HepG2 (cell line): ENCODE data around the gene EHD1. TPM values are rescaled to one million over a fixed set of nuclear protein-coding genes. Genes with fewer than 3 reads are reported as not detected.

Experiments
- ATAC-seq: fragments of 200-7000 bp; cut with Tn5 transposase; 3 replicates; pipeline ENCODE4 v1.9.1; 2020; ENCODE audit warnings: mild to moderate bottlenecking, moderate library complexity
- BruUV-seq: library from RNA; stranded (reverse); fragments of 400-500 nt; replicated peaks from 2 replicates; lab custom pipeline; 2021; lab: Mats Ljungman, UMichigan
- CTCF ChIA-PET: fragments of 300-600 bp; formaldehyde crosslinking; extraction: SDS; loops from one replicate; lab custom pipeline; 2021; ENCODE audit warnings: low total read pairs, inconsistent platforms, low intra/inter-chr PET ratio; lab: Yijun Ruan, JAX
- POLR2A ChIA-PET: fragments of 350-600 bp; sonication (Branson Sonifier 250); formaldehyde crosslinking; loops from one replicate; lab custom pipeline; 2020; ENCODE audit warnings: antibody characterized with exemption, inconsistent platforms; lab: Yijun Ruan, JAX
- DNase-seq: peaks from one replicate; pipeline ENCODE4 v3.0.0-alpha.2; 2015; ENCODE audit warnings: low spot score
- FAIRE-seq: peaks from 3 replicates; lab custom pipeline; 2011; peaks lifted over from hg19 to GRCh38; lab: Jason Lieb, UNC
- H2AFZ ChIP-seq: one replicate; pipeline ENCODE4 v1.6.1; 2011; ENCODE audit warnings: low read length, inconsistent platforms
- H3K27ac ChIP-seq: fragments of 300-600 bp; 3 replicates; pipeline ENCODE4 v1.8.0; 2011; ENCODE audit warnings: mixed run types, mild to moderate bottlenecking, mixed read lengths, low read length, inconsistent platforms; ENCODE audit not compliant: insufficient read depth; ENCODE audit errors: extremely low read length
- H3K27me3 ChIP-seq, 2 experiments: fragments of 200-600 bp in 1 of 2; 2 replicates in 1 of 2; 3 replicates in 1 of 2; pipeline versions ENCODE4 v1.6.0 to v1.8.0; 2011; ENCODE audit warnings: low read length in 2 of 2, mild to moderate bottlenecking in 2 of 2, moderate library complexity in 2 of 2, inconsistent platforms in 1 of 2; ENCODE audit not compliant: insufficient read depth in 2 of 2, control insufficient read depth in 1 of 2
- H3K36me3 ChIP-seq, 2 experiments: fragments of 200-600 bp in 1 of 2; replicated peaks in 1 of 2; 2 replicates in 1 of 2; 3 replicates in 1 of 2; pipeline versions ENCODE4 v1.5.1 to v1.8.0; 2011; ENCODE audit warnings: low read length in 2 of 2, inconsistent platforms in 1 of 2; ENCODE audit not compliant: insufficient read depth in 2 of 2, control insufficient read depth in 1 of 2
- H3K4me1 ChIP-seq: 2 replicates; pipeline ENCODE4 v1.5.1; 2012; ENCODE audit warnings: low read length, inconsistent platforms; ENCODE audit not compliant: insufficient read depth
- H3K4me2 ChIP-seq: 2 replicates; pipeline ENCODE4 v1.6.0; 2011; ENCODE audit warnings: low read depth, low read length, inconsistent platforms
- H3K4me3 ChIP-seq, 3 experiments: fragments of 200-600 bp in 1 of 3; sonication (generic), shearing (Covaris generic) in 1 of 3; replicated peaks in 1 of 3; 2 replicates each; pipeline ENCODE4 v1.5.1; 2011 to 2016; ENCODE audit warnings: low read length in 3 of 3, inconsistent platforms in 2 of 3, low read depth in 2 of 3, mild to moderate bottlenecking in 2 of 3, control low read depth in 1 of 3, mixed read lengths in 1 of 3; ENCODE audit not compliant: insufficient read depth in 1 of 3
- H3K79me2 ChIP-seq: one replicate; pipeline ENCODE4 v1.6.1; 2011; ENCODE audit warnings: low read length, inconsistent platforms; ENCODE audit not compliant: insufficient read depth
- H3K9ac ChIP-seq: 2 replicates; pipeline ENCODE4 v1.6.0; 2011; ENCODE audit warnings: mild to moderate bottlenecking, low read depth, low read length, inconsistent platforms; ENCODE audit not compliant: insufficient read depth
- H3K9me3 ChIP-seq: 2 replicates; pipeline ENCODE4 v1.5.1; 2012; ENCODE audit warnings: mild to moderate bottlenecking, low read length
- H4K20me1 ChIP-seq: 2 replicates; pipeline ENCODE4 v1.6.0; 2011; ENCODE audit warnings: inconsistent platforms, mild to moderate bottlenecking, low read length, moderate library complexity; ENCODE audit not compliant: insufficient read depth
- CEBPG ChIP-seq: IDR thresholded peaks from 2 replicates; pipeline ENCODE4 v1.6.1; 2016
- CTCF ChIP-seq: sonication (generic); formaldehyde crosslinking; IDR thresholded peaks from 2 replicates; pipeline ENCODE4 v1.5.0; 2020; ENCODE audit warnings: mild to moderate bottlenecking, missing genetic modification reagents, moderate library complexity
- ELF3 ChIP-seq: IDR thresholded peaks from 2 replicates; pipeline ENCODE4 v1.6.1; 2016; ENCODE audit warnings: missing genetic modification reagents, missing compliant biosample characterization
- GATAD2A ChIP-seq: IDR thresholded peaks from 2 replicates; pipeline ENCODE4 v1.6.1; 2016
- HOXA3 ChIP-seq: sonication (generic); formaldehyde crosslinking; IDR thresholded peaks from 2 replicates; pipeline ENCODE4 v1.5.0; 2020; ENCODE audit warnings: missing genetic modification reagents
- MIER3 ChIP-seq: IDR thresholded peaks from 2 replicates; pipeline ENCODE4 v1.6.1; 2016; ENCODE audit warnings: missing compliant biosample characterization, borderline replicate concordance
- MYC ChIP-seq: sonication (generic); formaldehyde crosslinking; IDR thresholded peaks from 2 replicates; pipeline ENCODE4 v1.9.0; 2021; ENCODE audit warnings: missing genetic modification reagents, borderline replicate concordance
- PRPF4 ChIP-seq: fragments of 200-400 bp; formaldehyde crosslinking; IDR thresholded peaks from 2 replicates; pipeline ENCODE4 v1.6.1; 2016; ENCODE audit warnings: low read length, low read depth; ENCODE audit not compliant: poor library complexity, severe bottlenecking
- SRY ChIP-seq: sonication (generic); formaldehyde crosslinking; IDR thresholded peaks from 2 replicates; pipeline ENCODE4 v1.8.0; 2022; ENCODE audit warnings: mild to moderate bottlenecking, missing genetic modification reagents
- YEATS2 ChIP-seq: sonication (generic); formaldehyde crosslinking; IDR thresholded peaks from 2 replicates; pipeline ENCODE4 v1.4.0; 2020; ENCODE audit warnings: missing genetic modification reagents, borderline replicate concordance
- ZNF614 ChIP-seq: IDR thresholded peaks from 2 replicates; pipeline ENCODE4 v1.6.1; 2018; ENCODE audit warnings: missing biosample characterization, missing genetic modification reagents, inconsistent platforms, borderline replicate concordance
- ZNF782 ChIP-seq: sonication (generic); formaldehyde crosslinking; IDR thresholded peaks from 2 replicates; pipeline ENCODE4 v1.4.0; 2020; ENCODE audit warnings: missing genetic modification reagents, mild to moderate bottlenecking, borderline replicate concordance
- WGBS: methylation state at CpG from one replicate; pipeline ENCODE4 v1.1.6; 2017; ENCODE audit warnings: low lambda C conversion rate; 5-methylcytosine and 5-hydroxymethylcytosine counted together
- in situ Hi-C: cut with HindIII; loops from 2 replicates; pipeline ENCODE4 v1.10.0; 2017; ENCODE audit warnings: low pct_unique_long_range_greater_than_20kb; ENCODE audit not compliant: extremely low pct_ligation_motif_present
- intact Hi-C: fragments of 100-400 bp; cut with micrococcal nuclease; formaldehyde crosslinking; loops from one replicate; pipeline ENCODE4 v1.10.0; 2022; ENCODE audit not compliant: unreplicated experiment
- polyA plus RNA-seq, 8 experiments: library from polyadenylated mRNA; depleted of rRNA in 3 of 8; stranded (reverse) in 7 of 8; unstranded in 1 of 8; fragments of >200 nt; fragmentation: Illumina TruSeq in 4 of 8; extraction: Trizol in 4 of 8; gene quantifications; 2 replicates each; pipeline versions ENCODE4 v1.2.1 to v1.2.3, GENCODE V29; 2011 to 2016; ENCODE audit warnings: low read depth in 4 of 8, missing spikeins in 1 of 8, mixed read lengths in 1 of 8; ENCODE audit not compliant: insufficient read depth in 1 of 8
- total RNA-seq, 5 experiments: library from RNA; depleted of rRNA; stranded (reverse); fragments of >200 nt; fragmentation: Illumina TruSeq; extraction: Trizol; gene quantifications; 2 replicates each; pipeline ENCODE4 v1.2.3, GENCODE V29; 2016; ENCODE audit warnings: low read depth in 1 of 5
- TF ChIP-seq, protein P1 (sequence below): sonication (generic); formaldehyde crosslinking; IDR thresholded peaks from 2 replicates; pipeline ENCODE4 v1.4.0; 2020; ENCODE audit warnings: missing genetic modification reagents
- TF ChIP-seq, protein P2 (sequence below): sonication (generic); formaldehyde crosslinking; IDR thresholded peaks from 2 replicates; pipeline ENCODE4 v1.4.0; 2020; ENCODE audit warnings: low read depth, missing genetic modification reagents

Gene EHD1
- total and polyA plus RNA-seq, 2 of the 13 experiments (the other 11 are each of a cell fraction or from before 2014, with no cell fraction given): 23.6 to 26.6 TPM

- POLR2A ChIA-PET: interaction anchor here (1.0 to 3.0 kb wide), 5 partner anchors 8 to 26 kb away, joined by 3 to 23 read pairs (median 9); partner anchors contain the start of gene EHD1
- CTCF ChIA-PET: no interaction called here
- no peak; the same call in 2 of the 3 replicates for ATAC-seq
- Histone ChIP-seq H4K20me1 (no peaks in the 10 kb centered on the region), H3K4me2 (no peak overlapping the region), H3K27ac (no peak overlapping the region), H3K9me3 (no peaks in the 10 kb centered on the region), H3K4me3 (no peak overlapping the region), H2AFZ (no peak overlapping the region), H3K27me3 (no peaks in the 10 kb centered on the region), H3K4me1 (peaks cover 35% of the 10 kb centered on the region), H3K9ac (0 out of 2 replicates have a peak overlapping the region, but pooled peaks have one; percentile 15), H3K36me3 (peaks cover 13 to 30% of the 10 kb centered on the region in 2 experiments; a peak in 4 of 5 replicates), H3K79me2 (no peaks in the 10 kb centered on the region)
- in situ Hi-C loops: no loop called here
- 91% methylated on average over 10 of the region's 20 CpGs for WGBS
- intact Hi-C loops: no loop called here
- FAIRE-seq: no peak
- peak; percentile 68 for DNase-seq
- BruUV-seq: no TSS peak
- TF ChIP-seq CTCF (CRISPR knock-in tag) (peak; percentile 41), PRPF4 (no peak), YEATS2 (CRISPR knock-in tag) (peak; percentile 56; the same call in 1 of the 2 replicates), HOXA3 (CRISPR knock-in tag) (0 out of 2 replicates have a peak, but pooled peaks have one; percentile 35), ZNF782 (CRISPR knock-in tag) (no peak), ZNF614 (CRISPR knock-in tag) (peak; percentile 44; the same call in 1 of the 2 replicates), MYC (CRISPR knock-in tag) (peak; percentile 40; the same call in 1 of the 2 replicates), CEBPG (peak; percentile 66), SRY (CRISPR knock-in tag) (peak; percentile 33; the same call in 1 of the 2 replicates), GATAD2A (CRISPR knock-in tag) (peak; percentile 51), MIER3 (CRISPR knock-in tag) (0 out of 2 replicates have a peak, but pooled peaks have one; percentile 26), ELF3 (peak; percentile 84)
- TF ChIP-seq, protein P1, sequence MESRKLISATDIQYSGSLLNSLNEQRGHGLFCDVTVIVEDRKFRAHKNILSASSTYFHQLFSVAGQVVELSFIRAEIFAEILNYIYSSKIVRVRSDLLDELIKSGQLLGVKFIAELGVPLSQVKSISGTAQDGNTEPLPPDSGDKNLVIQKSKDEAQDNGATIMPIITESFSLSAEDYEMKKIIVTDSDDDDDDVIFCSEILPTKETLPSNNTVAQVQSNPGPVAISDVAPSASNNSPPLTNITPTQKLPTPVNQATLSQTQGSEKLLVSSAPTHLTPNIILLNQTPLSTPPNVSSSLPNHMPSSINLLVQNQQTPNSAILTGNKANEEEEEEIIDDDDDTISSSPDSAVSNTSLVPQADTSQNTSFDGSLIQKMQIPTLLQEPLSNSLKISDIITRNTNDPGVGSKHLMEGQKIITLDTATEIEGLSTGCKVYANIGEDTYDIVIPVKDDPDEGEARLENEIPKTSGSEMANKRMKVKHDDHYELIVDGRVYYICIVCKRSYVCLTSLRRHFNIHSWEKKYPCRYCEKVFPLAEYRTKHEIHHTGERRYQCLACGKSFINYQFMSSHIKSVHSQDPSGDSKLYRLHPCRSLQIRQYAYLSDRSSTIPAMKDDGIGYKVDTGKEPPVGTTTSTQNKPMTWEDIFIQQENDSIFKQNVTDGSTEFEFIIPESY (CRISPR knock-in tag): peak; percentile 75
- TF ChIP-seq, protein P2, sequence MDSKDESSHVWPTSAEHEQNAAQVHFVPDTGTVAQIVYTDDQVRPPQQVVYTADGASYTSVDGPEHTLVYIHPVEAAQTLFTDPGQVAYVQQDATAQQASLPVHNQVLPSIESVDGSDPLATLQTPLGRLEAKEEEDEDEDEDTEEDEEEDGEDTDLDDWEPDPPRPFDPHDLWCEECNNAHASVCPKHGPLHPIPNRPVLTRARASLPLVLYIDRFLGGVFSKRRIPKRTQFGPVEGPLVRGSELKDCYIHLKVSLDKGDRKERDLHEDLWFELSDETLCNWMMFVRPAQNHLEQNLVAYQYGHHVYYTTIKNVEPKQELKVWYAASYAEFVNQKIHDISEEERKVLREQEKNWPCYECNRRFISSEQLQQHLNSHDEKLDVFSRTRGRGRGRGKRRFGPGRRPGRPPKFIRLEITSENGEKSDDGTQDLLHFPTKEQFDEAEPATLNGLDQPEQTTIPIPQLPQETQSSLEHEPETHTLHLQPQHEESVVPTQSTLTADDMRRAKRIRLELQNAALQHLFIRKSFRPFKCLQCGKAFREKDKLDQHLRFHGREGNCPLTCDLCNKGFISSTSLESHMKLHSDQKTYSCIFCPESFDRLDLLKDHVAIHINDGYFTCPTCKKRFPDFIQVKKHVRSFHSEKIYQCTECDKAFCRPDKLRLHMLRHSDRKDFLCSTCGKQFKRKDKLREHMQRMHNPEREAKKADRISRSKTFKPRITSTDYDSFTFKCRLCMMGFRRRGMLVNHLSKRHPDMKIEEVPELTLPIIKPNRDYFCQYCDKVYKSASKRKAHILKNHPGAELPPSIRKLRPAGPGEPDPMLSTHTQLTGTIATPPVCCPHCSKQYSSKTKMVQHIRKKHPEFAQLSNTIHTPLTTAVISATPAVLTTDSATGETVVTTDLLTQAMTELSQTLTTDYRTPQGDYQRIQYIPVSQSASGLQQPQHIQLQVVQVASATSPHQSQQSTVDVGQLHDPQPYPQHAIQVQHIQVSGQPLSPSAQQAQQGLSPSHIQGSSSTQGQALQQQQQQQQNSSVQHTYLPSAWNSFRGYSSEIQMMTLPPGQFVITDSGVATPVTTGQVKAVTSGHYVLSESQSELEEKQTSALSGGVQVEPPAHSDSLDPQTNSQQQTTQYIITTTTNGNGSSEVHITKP (CRISPR knock-in tag): 0 out of 2 replicates have a peak, but pooled peaks have one; percentile 24
These were observed 21.8 kb downstream of the EHD1 start for GRCh38 chr11:64856382-64857227.
